K562 (cell line): ENCODE data around the gene NDUFB10. TPM values are rescaled to one million over a fixed set of nuclear protein-coding genes. Genes with fewer than 3 reads are reported as not detected.

ENCODE experiments used
- ATF7 ChIP-seq: fragments of 450-650 bp; IDR thresholded peaks from 2 replicates; pipeline ENCODE4 v1.7.1; 2014; ENCODE audit warnings: mild to moderate bottlenecking, moderate library complexity
- BCL6 ChIP-seq: fragments of 250-450 bp; sonication (Bioruptor Pico); IDR thresholded peaks from 2 replicates; pipeline ENCODE4 v1.4.0; 2020
- CTCF ChIP-seq, 3 experiments: IDR thresholded peaks in 2 of 3; conservative IDR thresholded peaks in 1 of 3; 2 replicates each; pipeline ENCODE4 v1.5.1; 2011 to 2012; ENCODE audit warnings: low read length in 3 of 3, mild to moderate bottlenecking in 3 of 3, control low read depth in 2 of 3, improper control_type of control experiment in 1 of 3, inconsistent platforms in 1 of 3, low read depth in 1 of 3, mixed read lengths in 1 of 3, moderate library complexity in 1 of 3; ENCODE audit not compliant: insufficient read depth in 2 of 3
- ESRRB ChIP-seq: fragments of 250-450 bp; sonication (Bioruptor Pico); IDR thresholded peaks from 2 replicates; pipeline ENCODE4 v1.5.0; 2020; ENCODE audit warnings: mild to moderate bottlenecking, moderate library complexity, borderline replicate concordance
- FOXJ2 ChIP-seq: fragments of 200-800 bp; sonication (Bioruptor generic); IDR thresholded peaks from 2 replicates; pipeline ENCODE4 v1.6.1; 2016; ENCODE audit warnings: missing genetic modification characterization, missing compliant biosample characterization
- FOXM1 ChIP-seq, 2 experiments: fragments of 450-650 bp in 1 of 2; sonication (generic) in 1 of 2; formaldehyde crosslinking in 1 of 2; IDR thresholded peaks; 2 replicates each; pipeline versions ENCODE4 v1.6.1 to v1.9.0; 2017 to 2022; ENCODE audit warnings: low read depth in 2 of 2, mild to moderate bottlenecking in 2 of 2, missing genetic modification reagents in 1 of 2, moderate library complexity in 1 of 2
- GMEB1 ChIP-seq: fragments of 250-450 bp; sonication (Bioruptor Pico); IDR thresholded peaks from 2 replicates; pipeline ENCODE4 v1.4.0; 2020; ENCODE audit warnings: mild to moderate bottlenecking
- HMBOX1 ChIP-seq: sonication (generic); IDR thresholded peaks from 2 replicates; pipeline ENCODE4 v1.6.1; 2016
- HNRNPL ChIP-seq: fragments of 200-400 bp; formaldehyde crosslinking; IDR thresholded peaks from 2 replicates; pipeline ENCODE4 v1.6.1; 2017; ENCODE audit warnings: low read depth, mild to moderate bottlenecking, low read length
- JUND ChIP-seq, 2 experiments: IDR thresholded peaks; 2 replicates in 1 of 2; 3 replicates in 1 of 2; pipeline ENCODE4 v1.6.1; 2011; ENCODE audit warnings: borderline replicate concordance in 2 of 2, low read depth in 2 of 2, low read length in 2 of 2, improper control_type of control experiment in 1 of 2, missing biosample characterization in 1 of 2, missing genetic modification characterization in 1 of 2, missing genetic modification reagents in 1 of 2
- MEF2A ChIP-seq: IDR thresholded peaks from 2 replicates; pipeline ENCODE4 v1.6.1; 2011; ENCODE audit warnings: low read depth, mild to moderate bottlenecking, low read length, moderate library complexity; ENCODE audit not compliant: control insufficient read depth
- MLX ChIP-seq, 2 experiments: fragments of 450-650 bp in 1 of 2; sonication (generic) in 1 of 2; formaldehyde crosslinking; conservative IDR thresholded peaks; 2 replicates each; pipeline versions ENCODE4 v1.4.0 to v1.8.1; 2020 to 2022; ENCODE audit warnings: mild to moderate bottlenecking in 1 of 2, missing genetic modification reagents in 1 of 2
- NFRKB ChIP-seq: fragments of 450-650 bp; IDR thresholded peaks from 2 replicates; pipeline ENCODE4 v1.6.1; 2016; ENCODE audit warnings: low read depth
- POLR2A ChIP-seq: fragments of 450-650 bp; conservative IDR thresholded peaks from 2 replicates; pipeline ENCODE4 v1.6.1; 2016
- SUPT5H ChIP-seq: fragments of 450-650 bp; IDR thresholded peaks from 2 replicates; pipeline ENCODE4 v1.6.1; 2016
- USF2 ChIP-seq: sonication (generic); formaldehyde crosslinking; IDR thresholded peaks from 2 replicates; pipeline ENCODE4 v1.5.0; 2020; ENCODE audit warnings: missing genetic modification reagents
- ZNF398 ChIP-seq: fragments of 250-450 bp; sonication (Bioruptor Pico); IDR thresholded peaks from 2 replicates; pipeline ENCODE4 v1.8.0; 2021; ENCODE audit warnings: moderate library complexity, mild to moderate bottlenecking, inconsistent platforms
- ZNF764 ChIP-seq: fragments of 250-450 bp; sonication (Bioruptor Pico); IDR thresholded peaks from 2 replicates; pipeline ENCODE4 v1.4.0; 2020; ENCODE audit warnings: low read depth, mild to moderate bottlenecking, moderate library complexity
- polyA plus RNA-seq, 8 experiments: library from polyadenylated mRNA; depleted of rRNA in 4 of 8; stranded (reverse) in 5 of 8; unstranded in 3 of 8; fragments of >200 nt; fragmentation: Nextera tagmentation in 2 of 8; fragmentation: Illumina TruSeq in 1 of 8; extraction: Ambion mirVana in 2 of 8; extraction: Trizol in 1 of 8; gene quantifications; 2 replicates each; pipeline versions ENCODE4 v1.2.1 to v1.2.3, GENCODE V29; 2011 to 2014; ENCODE audit warnings: inconsistent platforms in 1 of 8, missing spikeins in 1 of 8
- total RNA-seq, 7 experiments: library from RNA; depleted of rRNA in 6 of 7; stranded (reverse); fragments of >200 nt in 6 of 7; fragmentation: Illumina TruSeq in 2 of 7; extraction: Trizol in 2 of 7; gene quantifications; 2 replicates each; pipeline versions ENCODE4 v1.2.1 to v1.2.3, GENCODE V29; 2011 to 2021; ENCODE audit warnings: low replicate concordance in 1 of 7

The NDUFB10 gene
- total and polyA plus RNA-seq, 9 of the 15 experiments (the other 6 are each of a cell fraction or from before 2014, with no cell fraction given) = 69.3 to 527 (median 161) TPM

- TF ChIP-seq USF2 (CRISPR knock-in tag) = no peak
- no peak for TF ChIP-seq BCL6 (CRISPR knock-in tag)
- TF ChIP-seq ATF7 = peak; percentile 78
- TF ChIP-seq FOXM1 (IDR thresholded peaks at IDR 0.05; ENCODE audit: low read depth) = no peak
- TF ChIP-seq FOXM1 (CRISPR knock-in tag; IDR thresholded peaks at IDR 0.05; ENCODE audit: low read depth) = peak; percentile 89; the same call in 1 of the 2 replicates
- TF ChIP-seq GMEB1 (CRISPR knock-in tag) = peak; percentile 89
- TF ChIP-seq NFRKB = no peak
- peak; percentile 66; the same call in 1 of the 2 replicates for TF ChIP-seq JUND (IDR thresholded peaks at IDR 0.05; ENCODE audit: borderline replicate concordance, low read depth, low read length)
- TF ChIP-seq JUND (tag; IDR thresholded peaks at IDR 0.05; ENCODE audit: borderline replicate concordance, low read depth, low read length) = no peak
- peak; percentile 85 for TF ChIP-seq POLR2A
- TF ChIP-seq HNRNPL = peak; percentile 95
- no peak for TF ChIP-seq HMBOX1
- peak; percentile 85 for TF ChIP-seq SUPT5H
- TF ChIP-seq MLX (CRISPR knock-in tag; conservative IDR thresholded peaks at IDR 0.05) = no peak
- TF ChIP-seq ESRRB (CRISPR knock-in tag) = no peak
- TF ChIP-seq FOXJ2 (tag) = 0 out of 2 replicates have a peak, but pooled peaks have one; percentile 18
- TF ChIP-seq ZNF764 (CRISPR knock-in tag) = peak; percentile 95
- no peak for TF ChIP-seq MEF2A
- TF ChIP-seq ZNF398 (CRISPR knock-in tag) = no peak
- TF ChIP-seq CTCF (IDR thresholded peaks at IDR 0.05 in 2 of 3, conservative IDR thresholded peaks at IDR 0.05 in 1 of 3; ENCODE audit: insufficient read depth in 2 of 3, low read depth in 1 of 3, low read length in 3 of 3) = peak; percentile 80 to 82 (median 81)
These were observed at the start of gene NDUFB10 (continued) for GRCh38 chr16:1959269-1960039.
